Progenitor cell of endocrine pancreas (in vitro differentiated cells): ENCODE results near the gene GREM1. TPM values are rescaled to one million over a fixed set of nuclear protein-coding genes. Genes with fewer than 3 reads are reported as not detected.

Source experiments
- DNase-seq: peaks from one replicate; pipeline ENCODE4 v3.0.0; 2021; ENCODE audit warnings: low spot score; ENCODE audit not compliant: unreplicated experiment
- H3K27ac Mint-ChIP-seq: 2 replicates; pipeline ENCODE4 v1.8.0; 2021; ENCODE audit warnings: mild to moderate bottlenecking, moderate library complexity, mixed read lengths
- H3K27me3 Mint-ChIP-seq: 2 replicates; pipeline ENCODE4 v1.8.0; 2021; ENCODE audit warnings: mixed read lengths
- H3K36me3 Mint-ChIP-seq: 2 replicates; pipeline ENCODE4 v1.8.0; 2022; ENCODE audit warnings: mixed read lengths; ENCODE audit not compliant: insufficient read depth
- H3K4me1 Mint-ChIP-seq: 2 replicates; pipeline ENCODE4 v1.8.0; 2021; ENCODE audit warnings: low read depth, mixed read lengths
- H3K4me3 Mint-ChIP-seq: 2 replicates; pipeline ENCODE4 v1.8.0; 2021; ENCODE audit warnings: low read depth, mild to moderate bottlenecking, moderate library complexity, mixed read lengths
- H3K9me3 Mint-ChIP-seq: 2 replicates; pipeline ENCODE4 v1.8.0; 2021; ENCODE audit warnings: low read depth, mixed read lengths
- CTCF ChIP-seq: fragments of 200-600 bp; sonication (generic); IDR thresholded peaks from one replicate; pipeline ENCODE4 v1.5.0; 2021; ENCODE audit warnings: antibody characterized with exemption, mild to moderate bottlenecking; ENCODE audit not compliant: unreplicated experiment
- total RNA-seq: library from RNA; stranded (reverse); gene quantifications from 2 replicates; pipeline ENCODE4 v1.2.1, GENCODE V29; 2021

GREM1 gene
- total RNA-seq, 1 donor from 2014 or later: 0.17 TPM

- Mint-ChIP-seq H3K4me3 (no peak overlapping the region), H3K27me3 (no peaks in the 10 kb centered on the region), H3K36me3 (no peaks in the 10 kb centered on the region), H3K27ac (no peak overlapping the region), H3K9me3 (no peaks in the 10 kb centered on the region), H3K4me1 (peaks cover 3% of the 10 kb centered on the region)
- DNase-seq: no peak
- no peak for TF ChIP-seq CTCF
These were observed 33.2 kb downstream of the GREM1 start for GRCh38 chr15:32750979-32751378.

- Mint-ChIP-seq H3K36me3 (no peaks in the 10 kb centered on the region), H3K9me3 (peaks cover 10% of the 10 kb centered on the region), H3K27me3 (peaks cover 5% of the 10 kb centered on the region), H3K27ac (no peak overlapping the region), H3K4me1 (no peaks in the 10 kb centered on the region), H3K4me3 (no peak overlapping the region)
- no peak for TF ChIP-seq CTCF
- DNase-seq: no peak
These were observed 39.6 kb downstream of the GREM1 start for GRCh38 chr15:32757426-32757825.

GRCh38 chr15:32763295-32763694, 45.5 kb downstream of the GREM1 start:
- no peaks in the 10 kb centered on the region for H3K9me3 Mint-ChIP-seq

GRCh38 chr15:32765236-32765635, 47.4 kb downstream of the GREM1 start:
- no peak for DNase-seq
- Mint-ChIP-seq H3K36me3 (no peaks in the 10 kb centered on the region), H3K4me3 (no peak overlapping the region), H3K9me3 (no peaks in the 10 kb centered on the region), H3K4me1 (no peaks in the 10 kb centered on the region), H3K27me3 (peaks cover 3% of the 10 kb centered on the region), H3K27ac (no peak overlapping the region)
- TF ChIP-seq CTCF: no peak

More at GRCh38 chr15:32763295-32763694, 45.5 kb downstream of the GREM1 start:
- H3K4me3 Mint-ChIP-seq: no peak overlapping the region
- H3K36me3 Mint-ChIP-seq: no peaks in the 10 kb centered on the region
- no peaks in the 10 kb centered on the region for H3K4me1 Mint-ChIP-seq
- DNase-seq: no peak
- H3K27ac Mint-ChIP-seq: no peak overlapping the region
- peaks cover 5% of the 10 kb centered on the region for H3K27me3 Mint-ChIP-seq
- no peak for TF ChIP-seq CTCF

- H3K4me1 Mint-ChIP-seq: no peaks in the 10 kb centered on the region
These were observed 48.3 kb downstream of the GREM1 start for GRCh38 chr15:32766101-32766500.

More at GRCh38 chr15:32766101-32766500, 48.3 kb downstream of the GREM1 start:
- Mint-ChIP-seq H3K27ac (no peak overlapping the region), H3K27me3 (no peaks in the 10 kb centered on the region), H3K4me3 (no peak overlapping the region), H3K36me3 (no peaks in the 10 kb centered on the region), H3K9me3 (no peaks in the 10 kb centered on the region)
- DNase-seq: no peak
- no peak for TF ChIP-seq CTCF
